Keratinocyte (primary cell): ENCODE results near the gene MICAL2.

ENCODE experiments used
- EZH2 ChIP-seq: IDR thresholded peaks from one replicate; pipeline ENCODE4 v1.6.1; 2012; ENCODE audit warnings: inconsistent platforms, mild to moderate bottlenecking, low read length, moderate library complexity
- TF ChIP-seq, protein P1 (sequence below), 3 experiments: IDR thresholded peaks in 1 of 3; conservative IDR thresholded peaks in 1 of 3; optimal IDR thresholded peaks in 1 of 3; 2 replicates in 2 of 3; 3 replicates in 1 of 3; pipeline versions ENCODE3 to v1.5.1; 2011; ENCODE audit warnings: low read length in 3 of 3, mild to moderate bottlenecking in 3 of 3, moderate library complexity in 2 of 3, control low read depth in 1 of 3, inconsistent platforms in 1 of 3; ENCODE audit not compliant: insufficient read depth in 2 of 3; ENCODE audit errors: extremely low read depth in 1 of 3

DNA sequence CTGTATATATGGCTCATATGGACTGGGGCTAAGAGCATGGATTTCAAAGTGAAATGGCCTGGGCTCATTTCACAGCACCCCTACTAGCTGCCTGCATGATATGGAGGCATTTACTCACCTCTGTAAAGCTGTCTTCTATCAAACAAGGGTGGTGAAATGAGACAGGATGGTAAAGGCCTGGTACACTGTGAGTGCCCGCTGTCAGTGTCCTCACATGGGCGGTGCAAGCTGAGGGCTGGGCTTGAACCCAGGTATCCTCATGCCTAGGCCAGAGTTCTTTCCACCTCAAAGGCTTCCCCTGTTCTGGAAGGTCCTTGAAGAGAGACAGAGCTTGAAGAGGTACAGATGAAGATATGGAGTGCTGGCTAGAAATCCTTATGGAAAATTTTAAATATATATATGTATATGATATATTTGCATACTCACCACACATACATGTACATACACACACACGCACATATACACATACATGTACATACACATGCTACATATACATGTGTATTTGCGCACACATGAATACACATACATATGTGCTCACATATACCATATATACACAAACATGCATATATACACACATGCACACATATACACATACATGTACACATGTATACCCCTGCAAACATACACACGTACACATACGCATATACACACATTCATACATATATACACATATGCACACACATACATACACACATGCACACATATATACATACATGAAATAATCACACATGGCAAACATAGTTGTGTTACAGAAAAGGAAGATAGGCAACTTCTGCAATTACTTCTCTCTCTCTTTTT lies 44.7 kb downstream of the MICAL2 start:
- TF ChIP-seq, protein P1, sequence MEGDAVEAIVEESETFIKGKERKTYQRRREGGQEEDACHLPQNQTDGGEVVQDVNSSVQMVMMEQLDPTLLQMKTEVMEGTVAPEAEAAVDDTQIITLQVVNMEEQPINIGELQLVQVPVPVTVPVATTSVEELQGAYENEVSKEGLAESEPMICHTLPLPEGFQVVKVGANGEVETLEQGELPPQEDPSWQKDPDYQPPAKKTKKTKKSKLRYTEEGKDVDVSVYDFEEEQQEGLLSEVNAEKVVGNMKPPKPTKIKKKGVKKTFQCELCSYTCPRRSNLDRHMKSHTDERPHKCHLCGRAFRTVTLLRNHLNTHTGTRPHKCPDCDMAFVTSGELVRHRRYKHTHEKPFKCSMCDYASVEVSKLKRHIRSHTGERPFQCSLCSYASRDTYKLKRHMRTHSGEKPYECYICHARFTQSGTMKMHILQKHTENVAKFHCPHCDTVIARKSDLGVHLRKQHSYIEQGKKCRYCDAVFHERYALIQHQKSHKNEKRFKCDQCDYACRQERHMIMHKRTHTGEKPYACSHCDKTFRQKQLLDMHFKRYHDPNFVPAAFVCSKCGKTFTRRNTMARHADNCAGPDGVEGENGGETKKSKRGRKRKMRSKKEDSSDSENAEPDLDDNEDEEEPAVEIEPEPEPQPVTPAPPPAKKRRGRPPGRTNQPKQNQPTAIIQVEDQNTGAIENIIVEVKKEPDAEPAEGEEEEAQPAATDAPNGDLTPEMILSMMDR (optimal IDR thresholded peaks at IDR 0.05 in 1 of 3, IDR thresholded peaks at IDR 0.05 in 1 of 3, conservative IDR thresholded peaks at IDR 0.05 in 1 of 3; ENCODE audit: extremely low read depth in 1 of 3, insufficient read depth in 2 of 3, low read length in 3 of 3) = no peak
- TF ChIP-seq EZH2 = no peak
